ENCODE data around the gene HMX3. TPM values are rescaled to one million over a fixed set of nuclear protein-coding genes. Genes with fewer than 3 reads are reported as not detected.

HMX3 gene
- total RNA-seq, 1 donor from 2014 or later = not detected

- peaks cover 36% of the 10 kb centered on the region for H3K36me3 ChIP-seq (ENCODE audit: insufficient read depth, low read length)
- no peak overlapping the region for H3K9ac ChIP-seq (ENCODE audit: low read length)
- H2AFZ ChIP-seq (ENCODE audit: low read depth, low read length) = no peak overlapping the region
- H3K79me2 ChIP-seq (ENCODE audit: insufficient read depth, low read length) = peaks cover 69% of the 10 kb centered on the region
- DNase-seq (ENCODE audit: low read depth) = peak; percentile 22
- no peak for FAIRE-seq
- H4K20me1 ChIP-seq (ENCODE audit: insufficient read depth, low read length) = peaks cover 58% of the 10 kb centered on the region
- peaks cover 11% of the 10 kb centered on the region for H3K36me3 Mint-ChIP-seq (ENCODE audit: low read depth, unreplicated experiment)
- H3K27me3 ChIP-seq (ENCODE audit: insufficient read depth, low read length) = peaks cover 23% of the 10 kb centered on the region
- H3K27ac Mint-ChIP-seq (ENCODE audit: unreplicated experiment) = no peak overlapping the region
- H3K9me3 ChIP-seq (ENCODE audit: insufficient read depth, low read depth, low read length) = no peaks in the 10 kb centered on the region
- peaks cover 21% of the 10 kb centered on the region for H3K27me3 Mint-ChIP-seq (ENCODE audit: low read depth, unreplicated experiment)
- H3K4me2 ChIP-seq (ENCODE audit: low read length) = peak overlapping the region; percentile 96
- no peak for TF ChIP-seq CTCF (IDR thresholded peaks at IDR 0.05; ENCODE audit: insufficient read depth, low read depth, low read length)
- no peak for TF ChIP-seq EZH2 (IDR thresholded peaks at IDR 0.05; ENCODE audit: insufficient read depth, low read length)
- peak overlapping the region; percentile 91 for H3K4me3 ChIP-seq (ENCODE audit: insufficient read depth, low read depth, low read length)
- H3K27ac ChIP-seq (ENCODE audit: low read depth, low read length) = no peak overlapping the region
- no peaks in the 10 kb centered on the region for H3K9me3 Mint-ChIP-seq (ENCODE audit: unreplicated experiment)
- H3K4me1 Mint-ChIP-seq (ENCODE audit: low read depth, unreplicated experiment) = peaks cover 30% of the 10 kb centered on the region
- H3K4me3 Mint-ChIP-seq (ENCODE audit: unreplicated experiment) = peak overlapping the region; percentile 99
- peaks cover 27% of the 10 kb centered on the region for H3K4me1 ChIP-seq (ENCODE audit: insufficient read depth, low read length)
Measured at GRCh38 chr10:123156078-123156477, 20.3 kb downstream of the HMX3 start.

GRCh38 chr10:123157210-123157609, 21.4 kb downstream of the HMX3 start:
- H3K27ac Mint-ChIP-seq (ENCODE audit: unreplicated experiment) = no peak overlapping the region
- FAIRE-seq = peak; percentile 20
- peaks cover 30% of the 10 kb centered on the region for H3K4me1 Mint-ChIP-seq (ENCODE audit: low read depth, unreplicated experiment)

More at GRCh38 chr10:123157210-123157609, 21.4 kb downstream of the HMX3 start:
- TF ChIP-seq CTCF (IDR thresholded peaks at IDR 0.05; ENCODE audit: insufficient read depth, low read depth, low read length) (no peak), EZH2 (IDR thresholded peaks at IDR 0.05; ENCODE audit: insufficient read depth, low read length) (no peak)
- peak; percentile 65 for DNase-seq (ENCODE audit: low read depth)
- Mint-ChIP-seq H3K4me3 (ENCODE audit: unreplicated experiment) (peak overlapping the region; percentile 17), H3K27me3 (ENCODE audit: low read depth, unreplicated experiment) (peaks cover 9% of the 10 kb centered on the region), H3K9me3 (ENCODE audit: unreplicated experiment) (no peaks in the 10 kb centered on the region), H3K36me3 (ENCODE audit: low read depth, unreplicated experiment) (peaks cover 11% of the 10 kb centered on the region)
- H3K9ac ChIP-seq (ENCODE audit: low read length) = no peak overlapping the region
- peak overlapping the region; percentile 96 for H3K4me2 ChIP-seq (ENCODE audit: low read length)
- peaks cover 46% of the 10 kb centered on the region for H3K36me3 ChIP-seq (ENCODE audit: insufficient read depth, low read length)
- H3K4me3 ChIP-seq (ENCODE audit: insufficient read depth, low read depth, low read length) = peak overlapping the region; percentile 29
- peaks cover 27% of the 10 kb centered on the region for H3K4me1 ChIP-seq (ENCODE audit: insufficient read depth, low read length)
- no peak overlapping the region for H2AFZ ChIP-seq (ENCODE audit: low read depth, low read length)
- H3K27ac ChIP-seq (ENCODE audit: low read depth, low read length) = peak overlapping the region; percentile 25
- H3K79me2 ChIP-seq (ENCODE audit: insufficient read depth, low read length) = peaks cover 80% of the 10 kb centered on the region
- H3K9me3 ChIP-seq (ENCODE audit: insufficient read depth, low read depth, low read length) = no peaks in the 10 kb centered on the region
- peaks cover 11% of the 10 kb centered on the region for H3K27me3 ChIP-seq (ENCODE audit: insufficient read depth, low read length)
- H4K20me1 ChIP-seq (ENCODE audit: insufficient read depth, low read length) = peaks cover 67% of the 10 kb centered on the region
